Trophoblast cell (in vitro differentiated cells and primary cell): Measurements from ENCODE around the gene AK6.
"Not testable (repeated sequence)": the region's sequence is repeated elsewhere in the genome, so short reads cannot be mapped to it uniquely, and the experiment has no call there.

ENCODE experiments used
- DNase-seq, 2 donors: peaks; one replicate each; pipeline ENCODE4 v3.0.0-alpha.2; 2016
- H2AFZ ChIP-seq: 2 replicates; pipeline ENCODE4 v1.6.1; 2013; ENCODE audit warnings: low read length, moderate library complexity, mild to moderate bottlenecking; ENCODE audit not compliant: insufficient read depth, poor library complexity
- H2AK5ac ChIP-seq: 2 replicates; pipeline ENCODE4 v1.6.1; 2013; ENCODE audit warnings: mild to moderate bottlenecking, low read length
- H2BK120ac ChIP-seq: 2 replicates; pipeline ENCODE4 v1.6.1; 2013; ENCODE audit warnings: low read length, mild to moderate bottlenecking, moderate library complexity; ENCODE audit not compliant: insufficient read depth, poor library complexity
- H2BK12ac ChIP-seq: 2 replicates; pipeline ENCODE4 v1.6.1; 2013; ENCODE audit warnings: mild to moderate bottlenecking, low read length, moderate library complexity
- H2BK5ac ChIP-seq: 2 replicates; pipeline ENCODE4 v1.6.1; 2013; ENCODE audit warnings: low read length, low read depth, moderate library complexity, mild to moderate bottlenecking; ENCODE audit not compliant: poor library complexity
- H3K14ac ChIP-seq: 2 replicates; pipeline ENCODE4 v1.6.1; 2013; ENCODE audit warnings: mild to moderate bottlenecking, low read length
- H3K18ac ChIP-seq: 2 replicates; pipeline ENCODE4 v1.6.1; 2013; ENCODE audit warnings: mild to moderate bottlenecking, low read length
- H3K23ac ChIP-seq: 2 replicates; pipeline ENCODE4 v1.6.1; 2013; ENCODE audit warnings: low read length
- H3K27ac ChIP-seq: 2 replicates; pipeline ENCODE4 v1.5.1; 2013; ENCODE audit warnings: low read depth, mild to moderate bottlenecking, inconsistent platforms, low read length, moderate library complexity
- H3K27me3 ChIP-seq: 2 replicates; pipeline ENCODE4 v1.6.1; 2013; ENCODE audit warnings: inconsistent platforms, mild to moderate bottlenecking, low read length, moderate library complexity; ENCODE audit not compliant: insufficient read depth
- H3K36me3 ChIP-seq, 2 experiments: 1 replicate in 1 of 2; 2 replicates in 1 of 2; pipeline ENCODE4 v1.6.1; 2013; ENCODE audit warnings: low read length in 2 of 2, mild to moderate bottlenecking in 2 of 2, moderate library complexity in 1 of 2; ENCODE audit not compliant: insufficient read depth in 2 of 2, control insufficient read depth in 1 of 2
- H3K4ac ChIP-seq: 2 replicates; pipeline ENCODE4 v1.6.1; 2013; ENCODE audit warnings: low read depth, mild to moderate bottlenecking, low read length, moderate library complexity
- H3K4me1 ChIP-seq, 2 experiments: 1 replicate in 1 of 2; 2 replicates in 1 of 2; pipeline ENCODE4 v1.6.1; 2013; ENCODE audit warnings: low read length in 2 of 2, mild to moderate bottlenecking in 2 of 2, moderate library complexity in 1 of 2; ENCODE audit not compliant: insufficient read depth in 2 of 2, control insufficient read depth in 1 of 2
- H3K4me2 ChIP-seq: 2 replicates; pipeline ENCODE4 v1.6.1; 2013; ENCODE audit warnings: inconsistent platforms, mild to moderate bottlenecking, low read length, moderate library complexity
- H3K4me3 ChIP-seq: 2 replicates; pipeline ENCODE4 v1.5.1; 2013; ENCODE audit warnings: mild to moderate bottlenecking, low read depth, low read length, inconsistent platforms
- H3K79me1 ChIP-seq: one replicate; pipeline ENCODE4 v1.6.1; 2013; ENCODE audit warnings: low read length
- H3K79me2 ChIP-seq: 2 replicates; pipeline ENCODE4 v1.6.1; 2013; ENCODE audit warnings: low read length, mild to moderate bottlenecking; ENCODE audit not compliant: control insufficient read depth, insufficient read depth, poor library complexity
- H3K9ac ChIP-seq: 2 replicates; pipeline ENCODE4 v1.6.1; 2013; ENCODE audit warnings: mild to moderate bottlenecking, low read length
- H3K9me3 ChIP-seq: 2 replicates; pipeline ENCODE4 v1.6.1; 2013; ENCODE audit warnings: low read depth, mild to moderate bottlenecking, control low read depth, inconsistent platforms, low read length; ENCODE audit not compliant: insufficient read depth
- H4K12ac ChIP-seq: 2 replicates; pipeline ENCODE4 v1.6.1; 2013; ENCODE audit warnings: low read depth, mild to moderate bottlenecking, low read length, moderate library complexity
- H4K8ac ChIP-seq: 2 replicates; pipeline ENCODE4 v1.6.1; 2013; ENCODE audit warnings: low read depth, mild to moderate bottlenecking, low read length, moderate library complexity
- H4K91ac ChIP-seq: one replicate; pipeline ENCODE4 v1.6.1; 2013; ENCODE audit warnings: low read depth, mild to moderate bottlenecking, low read length, moderate library complexity
- WGBS: extraction: QIAGEN DNeasy Blood & Tissue Kit; methylation state at CpG from one replicate; pipeline ENCODE4 v1.1.7; 2013; ENCODE audit warnings: missing lambda C conversion rate; ENCODE audit not compliant: insufficient read length, insufficient coverage; ENCODE audit errors: extremely low coverage; 5-methylcytosine and 5-hydroxymethylcytosine counted together

AK6 gene

GRCh38 chr5:69374911-69375446 is 5.7 kb upstream of the AK6 start:
- no peak overlapping the region for H2AK5ac ChIP-seq
- no CpG with 5 or more reads among the region's 4 CpGs for WGBS
- no peak overlapping the region for H3K4ac ChIP-seq
- no peak overlapping the region for H4K91ac ChIP-seq
- H3K4me2 ChIP-seq, result no peak overlapping the region
- H3K79me1 ChIP-seq, result no peaks in the 10 kb centered on the region
- no peak overlapping the region for H3K23ac ChIP-seq
- H4K12ac ChIP-seq, result no peak overlapping the region
- no peak overlapping the region for H2AFZ ChIP-seq
- no peak overlapping the region for H3K4me3 ChIP-seq
- H3K14ac ChIP-seq, result no peak overlapping the region
- no peak overlapping the region for H2BK120ac ChIP-seq
- peaks cover 3% of the 10 kb centered on the region for H3K79me2 ChIP-seq
- no peak overlapping the region for H2BK5ac ChIP-seq
- no peak overlapping the region for H3K9ac ChIP-seq
- H3K27ac ChIP-seq, result no peak overlapping the region
- no peaks in the 10 kb centered on the region for H3K9me3 ChIP-seq
- H3K36me3 ChIP-seq, result peaks cover 8 to 10% of the 10 kb centered on the region in 2 experiments
- no peak overlapping the region for H2BK12ac ChIP-seq
- H4K8ac ChIP-seq, result no peak overlapping the region
- no peaks in the 10 kb centered on the region for H3K27me3 ChIP-seq
- no peak for DNase-seq
- no peaks in the 10 kb centered on the region for H3K4me1 ChIP-seq
- no peak overlapping the region for H3K18ac ChIP-seq

GRCh38 chr5:69372394-69372793 is 3.1 kb upstream of the AK6 start:
- Histone ChIP-seq H3K79me2 (peaks cover 11% of the 10 kb centered on the region), H3K4me1 (peaks cover 0 to 2% of the 10 kb centered on the region in 2 experiments), H4K91ac (no peak overlapping the region), H3K9me3 (no peaks in the 10 kb centered on the region), H2BK12ac (no peak overlapping the region), H3K27ac (no peak overlapping the region), H2AFZ (no peak overlapping the region), H3K79me1 (peaks cover 8% of the 10 kb centered on the region), H4K8ac (no peak overlapping the region), H3K23ac (no peak overlapping the region), H2BK120ac (no peak overlapping the region), H2BK5ac (no peak overlapping the region), H3K36me3 (peaks cover 5 to 6% of the 10 kb centered on the region in 2 experiments), H3K9ac (no peak overlapping the region), H3K4ac (no peak overlapping the region), H3K4me2 (no peak overlapping the region), H2AK5ac (no peak overlapping the region), H3K14ac (no peak overlapping the region), H4K12ac (no peak overlapping the region), H3K18ac (no peak overlapping the region), H3K4me3 (no peak overlapping the region), H3K27me3 (no peaks in the 10 kb centered on the region)
- WGBS, result no CpG with 5 or more reads among the region's 5 CpGs
- no peak for DNase-seq

- peaks cover 15% of the 10 kb centered on the region for H3K79me2 ChIP-seq
- not testable (repeated sequence) for H3K27me3 ChIP-seq, H3K14ac ChIP-seq, H4K12ac ChIP-seq, H2AK5ac ChIP-seq, H2BK120ac ChIP-seq, H3K9me3 ChIP-seq, H3K4me1 ChIP-seq, H2AFZ ChIP-seq, H3K27ac ChIP-seq, H3K18ac ChIP-seq, H2BK5ac ChIP-seq, H4K8ac ChIP-seq, H3K23ac ChIP-seq, H4K91ac ChIP-seq, H2BK12ac ChIP-seq, H3K79me1 ChIP-seq
- H3K4ac ChIP-seq, result peak overlapping the region; percentile 91
- no CpG with 5 or more reads among the region's 16 CpGs for WGBS
- H3K9ac ChIP-seq, result peak overlapping the region; percentile 27
- peaks cover 8 to 11% of the 10 kb centered on the region in 2 experiments for H3K36me3 ChIP-seq
- DNase-seq, result peak; percentile 6 to 7
- peak overlapping the region; percentile 56 for H3K4me3 ChIP-seq
- H3K4me2 ChIP-seq, result peak overlapping the region; percentile 99
Measured at GRCh38 chr5:69370335-69370734, 1.0 kb upstream of the AK6 start.

- Histone ChIP-seq H3K9ac (peak overlapping the region; percentile 98), H3K4me3 (peak overlapping the region; percentile 89), H3K27me3 (no peaks in the 10 kb centered on the region), H3K9me3 (no peaks in the 10 kb centered on the region), H3K27ac (peak overlapping the region; percentile 98), H2AK5ac (no peak overlapping the region), H2AFZ (peak overlapping the region; percentile 46), H4K12ac (peak overlapping the region; percentile 97), H2BK12ac (no peak overlapping the region), H3K79me2 (peaks cover 15% of the 10 kb centered on the region), H2BK5ac (peak overlapping the region; percentile 94), H2BK120ac (peak overlapping the region; percentile 87), H3K36me3 (peaks cover 7 to 11% of the 10 kb centered on the region in 2 experiments), H3K79me1 (peaks cover 8% of the 10 kb centered on the region), H3K4me1 (peaks cover 0 to 2% of the 10 kb centered on the region in 2 experiments), H3K4ac (peak overlapping the region; percentile 98), H3K18ac (no peak overlapping the region), H3K23ac (peak overlapping the region; percentile 74), H4K8ac (peak overlapping the region; percentile 87), H3K14ac (peak overlapping the region; percentile 83), H3K4me2 (peak overlapping the region; percentile 99), H4K91ac (peak overlapping the region; percentile 88)
- no CpG with 5 or more reads among the region's 39 CpGs for WGBS
- peak; percentile 29 to 57 for DNase-seq
Measured at GRCh38 chr5:69368458-69369339, 621 bp downstream of the AK6 start.
